GM12892 (cell line): ENCODE data around the gene COL6A2.

Experiments
- DNase-seq: peaks from one replicate; pipeline ENCODE4 v3.0.0; 2011; ENCODE audit not compliant: insufficient read length
- FAIRE-seq: peaks from 2 replicates; lab custom pipeline; 2011; peaks lifted over from hg19 to GRCh38; lab: Jason Lieb, UNC
- POLR2A ChIP-seq: IDR thresholded peaks from 2 replicates; pipeline ENCODE4 v1.6.1; 2011; ENCODE audit warnings: low read depth, low read length, control low read depth
- POLR2AphosphoS5 ChIP-seq: IDR thresholded peaks from 2 replicates; pipeline ENCODE4 v1.6.1; 2011; ENCODE audit warnings: low read depth, low read length, control low read depth
- TAF1 ChIP-seq: IDR thresholded peaks from 2 replicates; pipeline ENCODE4 v1.6.1; 2011; ENCODE audit warnings: low read depth, mild to moderate bottlenecking, control low read depth, low read length, borderline replicate concordance

COL6A2 gene

DNA sequence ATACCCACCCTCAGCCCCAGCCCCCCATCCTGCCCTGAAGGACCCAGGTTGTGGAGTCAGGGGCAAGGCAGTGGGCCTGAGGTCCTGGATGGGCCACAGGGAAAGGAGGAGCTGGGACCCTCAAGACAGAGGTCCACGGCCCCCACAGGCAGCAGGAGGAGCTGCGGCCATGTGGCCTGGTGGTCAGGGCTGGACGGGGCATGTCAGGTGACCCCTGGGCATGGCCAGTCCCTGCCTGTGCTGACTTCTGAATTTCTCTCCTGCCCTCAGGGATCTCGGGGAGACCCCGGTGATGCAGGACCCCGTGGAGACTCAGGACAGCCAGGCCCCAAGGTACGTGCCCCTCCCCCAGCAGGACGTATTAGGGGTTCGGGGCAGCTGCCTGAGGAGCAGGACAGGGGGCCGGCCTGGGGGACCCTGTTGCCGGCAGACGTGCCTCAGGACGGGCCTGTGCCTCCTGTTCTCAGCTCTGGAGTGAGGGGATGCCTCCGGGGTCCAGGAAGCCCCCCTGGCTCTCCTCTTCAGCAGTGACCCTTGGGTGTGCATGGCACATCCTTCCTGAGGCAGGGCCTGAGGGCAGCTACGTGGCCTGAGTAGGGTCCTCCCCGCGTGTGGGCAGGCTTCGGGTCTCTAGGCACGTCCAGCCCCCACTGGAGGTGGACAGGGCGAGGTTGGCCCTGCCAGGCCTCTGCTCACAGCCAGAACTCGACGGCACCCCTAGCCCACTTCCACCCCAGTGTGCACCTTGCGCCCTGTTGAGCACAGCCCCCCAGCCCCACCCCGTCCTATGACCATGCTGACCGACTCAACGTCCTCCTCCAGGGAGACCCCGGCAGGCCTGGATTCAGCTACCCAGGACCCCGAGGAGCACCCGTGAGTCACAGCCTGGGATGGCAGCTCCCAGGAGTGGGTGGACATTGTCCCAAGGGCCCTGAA, 23.6 kb downstream of the COL6A2 start:
- TF ChIP-seq POLR2AphosphoS5 (no peak), TAF1 (no peak), POLR2A (no peak)
- no peak for FAIRE-seq
- peak; percentile 12 for DNase-seq

- DNase-seq, result no peak
- FAIRE-seq, result no peak
These were observed 24.3 kb downstream of the COL6A2 start for GRCh38 chr21:46122237-46122671.

DNA sequence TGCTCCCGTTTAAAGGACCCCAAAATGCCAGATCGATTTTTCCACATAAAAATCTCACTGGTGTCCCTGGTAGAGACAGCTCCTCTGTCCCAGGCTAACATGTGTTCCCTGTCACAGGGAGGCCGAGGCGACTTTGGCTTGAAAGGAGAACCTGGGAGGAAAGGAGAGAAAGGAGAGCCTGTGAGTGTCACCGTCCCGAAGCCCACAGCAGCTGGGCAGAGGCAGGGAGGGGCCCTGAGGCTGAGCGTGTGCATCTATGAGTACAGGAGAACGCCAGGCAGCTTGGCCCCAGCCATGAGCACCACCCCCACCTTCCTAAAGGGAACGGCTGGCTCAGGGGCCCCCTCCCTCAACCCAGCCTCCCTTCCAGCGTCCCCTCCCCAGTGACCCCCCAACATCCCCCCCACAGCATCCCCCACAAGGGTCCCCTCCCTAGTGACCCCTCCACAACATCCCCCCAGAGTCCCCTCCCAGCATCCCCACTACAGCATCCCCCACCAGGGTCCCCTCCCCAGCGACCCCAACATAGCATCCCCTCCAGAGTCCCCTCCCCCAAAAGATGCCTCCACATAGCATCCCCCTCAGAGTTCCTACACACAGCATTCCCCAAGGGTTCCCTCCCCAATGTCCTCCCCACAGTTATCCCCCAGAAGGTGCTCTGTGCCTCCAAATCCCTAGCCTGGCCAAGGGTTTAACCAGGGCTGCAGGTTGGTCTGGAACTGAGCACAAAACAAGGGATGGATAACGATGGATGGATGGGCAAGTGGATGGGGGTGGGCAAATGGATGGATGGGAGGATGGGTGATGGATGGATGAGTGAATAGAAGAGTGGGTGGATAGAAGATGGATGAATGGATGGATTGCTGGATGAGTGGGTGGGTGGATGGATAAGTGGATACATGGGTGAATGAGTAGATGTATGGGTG, 25.1 kb downstream of the COL6A2 start:
- no peak for FAIRE-seq
- TF ChIP-seq POLR2AphosphoS5, result no peak
- DNase-seq, result peak; percentile 12

More at GRCh38 chr21:46122237-46122671, 24.3 kb downstream of the COL6A2 start:
- TF ChIP-seq POLR2A, result no peak
- no peak for TF ChIP-seq POLR2AphosphoS5
- no peak for TF ChIP-seq TAF1

GRCh38 chr21:46124083-46124925, 26.4 kb downstream of the COL6A2 start:
- TF ChIP-seq POLR2A (no peak), POLR2AphosphoS5 (no peak), TAF1 (no peak)
- peak; percentile 25 for DNase-seq
- FAIRE-seq, result no peak

- DNase-seq, result peak; percentile 15
- no peak for FAIRE-seq
- no peak for TF ChIP-seq POLR2AphosphoS5
- TF ChIP-seq POLR2A, result no peak
- no peak for TF ChIP-seq TAF1
These were observed 27.3 kb downstream of the COL6A2 start for GRCh38 chr21:46124926-46125845.

DNA sequence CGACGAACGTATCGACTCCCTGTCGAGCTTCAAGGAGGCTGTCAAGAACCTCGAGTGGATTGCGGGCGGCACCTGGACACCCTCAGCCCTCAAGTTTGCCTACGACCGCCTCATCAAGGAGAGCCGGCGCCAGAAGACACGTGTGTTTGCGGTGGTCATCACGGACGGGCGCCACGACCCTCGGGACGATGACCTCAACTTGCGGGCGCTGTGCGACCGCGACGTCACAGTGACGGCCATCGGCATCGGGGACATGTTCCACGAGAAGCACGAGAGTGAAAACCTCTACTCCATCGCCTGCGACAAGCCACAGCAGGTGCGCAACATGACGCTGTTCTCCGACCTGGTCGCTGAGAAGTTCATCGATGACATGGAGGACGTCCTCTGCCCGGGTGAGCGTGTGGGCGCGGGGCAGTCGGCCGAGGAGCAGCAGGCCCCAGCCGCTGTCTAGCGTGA, 28.0 kb downstream of the COL6A2 start:
- no peak for DNase-seq
- FAIRE-seq, result no peak
- TF ChIP-seq POLR2AphosphoS5 (no peak), TAF1 (no peak), POLR2A (no peak)

DNA sequence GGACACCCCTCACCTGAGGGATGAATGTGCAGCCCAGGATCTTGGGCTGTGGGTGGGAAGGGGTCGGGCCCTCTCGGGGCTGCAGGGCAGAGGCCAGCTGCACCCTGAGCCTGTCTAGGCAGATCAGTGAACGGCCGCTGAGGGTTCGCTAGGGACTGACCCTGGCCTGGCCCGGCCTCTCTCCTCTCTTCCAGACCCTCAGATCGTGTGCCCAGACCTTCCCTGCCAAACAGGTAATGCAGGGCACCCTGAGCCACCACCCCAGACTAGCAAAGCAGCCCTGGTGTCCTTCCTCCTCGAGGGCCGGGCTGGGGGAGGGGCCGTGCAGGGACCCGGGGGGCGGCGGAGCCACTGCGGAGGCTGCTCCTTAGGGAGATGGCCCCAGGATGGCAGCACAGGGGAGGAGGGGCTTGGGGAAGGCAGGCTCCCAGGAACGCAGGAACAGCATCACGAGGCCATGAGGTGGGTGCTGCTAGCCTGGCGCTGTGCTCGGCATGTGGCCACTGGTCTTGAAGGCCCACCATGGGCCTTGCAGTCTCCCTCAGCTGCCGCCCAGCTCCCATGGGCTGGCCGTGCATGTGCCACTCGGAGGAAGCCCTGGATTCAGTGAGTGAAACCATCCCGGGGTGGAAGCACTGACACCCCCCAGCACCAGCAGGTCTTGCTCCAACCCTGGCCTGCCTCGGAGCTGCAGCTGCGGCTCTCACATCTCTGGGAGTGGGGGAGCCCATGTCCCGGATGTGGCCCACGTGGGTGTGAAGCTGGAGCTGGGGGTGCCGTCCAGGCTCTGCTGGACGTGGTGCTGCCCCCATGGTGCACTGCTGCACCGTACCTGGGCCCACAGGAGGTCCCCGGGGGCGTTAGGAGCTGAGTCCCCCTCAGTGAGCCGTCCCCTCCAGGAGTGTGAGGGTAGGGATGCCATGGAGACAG, 28.7 kb downstream of the COL6A2 start:
- peak; percentile 29 for DNase-seq
- FAIRE-seq, result no peak
- TF ChIP-seq TAF1, result no peak
- TF ChIP-seq POLR2AphosphoS5, result no peak
- no peak for TF ChIP-seq POLR2A

GRCh38 chr21:46127239-46128105, 29.6 kb downstream of the COL6A2 start:
- TF ChIP-seq TAF1, result no peak
- no peak for TF ChIP-seq POLR2A
- no peak for TF ChIP-seq POLR2AphosphoS5
- FAIRE-seq (no peak), DNase-seq (no peak)
